HG02840 (cell line): ENCODE data around the gene JMJD6.
"Not testable (repeated sequence)": the region's sequence is repeated elsewhere in the genome, so short reads cannot be mapped to it uniquely, and the experiment has no call there.

Experiments used
- ATAC-seq: cut with Tn5 transposase; IDR thresholded peaks from one replicate; pipeline ENCODE4 v1.9.1; 2021; ENCODE audit warnings: mild to moderate bottlenecking, moderate library complexity, moderate number of reproducible peaks; ENCODE audit not compliant: unreplicated experiment, low FRiP score

JMJD6 gene

GRCh38 chr17:76720211-76720610 lies 6.2 kb downstream of the JMJD6 start:
- ATAC-seq, result no peak

GRCh38 chr17:76718516-76718915 lies 7.9 kb downstream of the JMJD6 start:
- no peak for ATAC-seq

DNA sequence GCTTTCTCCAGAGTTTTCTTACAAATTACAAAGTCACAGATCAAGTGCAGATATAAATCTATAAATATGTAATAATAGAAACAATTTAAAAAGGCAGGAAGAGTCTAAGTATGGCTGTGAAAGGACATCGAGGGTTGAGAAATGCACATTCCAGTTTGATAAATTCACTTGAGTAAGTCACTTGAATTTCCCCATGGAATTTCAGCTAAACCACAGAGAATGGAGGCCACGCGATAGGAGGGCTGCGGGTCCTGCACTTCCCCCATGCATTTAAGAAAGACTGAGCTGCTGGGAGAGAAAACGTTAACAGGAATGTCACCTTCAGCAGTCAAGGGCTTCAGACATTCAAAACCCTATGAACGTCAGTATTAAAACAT lies 9.6 kb downstream of the JMJD6 start:
- ATAC-seq, result no peak

DNA sequence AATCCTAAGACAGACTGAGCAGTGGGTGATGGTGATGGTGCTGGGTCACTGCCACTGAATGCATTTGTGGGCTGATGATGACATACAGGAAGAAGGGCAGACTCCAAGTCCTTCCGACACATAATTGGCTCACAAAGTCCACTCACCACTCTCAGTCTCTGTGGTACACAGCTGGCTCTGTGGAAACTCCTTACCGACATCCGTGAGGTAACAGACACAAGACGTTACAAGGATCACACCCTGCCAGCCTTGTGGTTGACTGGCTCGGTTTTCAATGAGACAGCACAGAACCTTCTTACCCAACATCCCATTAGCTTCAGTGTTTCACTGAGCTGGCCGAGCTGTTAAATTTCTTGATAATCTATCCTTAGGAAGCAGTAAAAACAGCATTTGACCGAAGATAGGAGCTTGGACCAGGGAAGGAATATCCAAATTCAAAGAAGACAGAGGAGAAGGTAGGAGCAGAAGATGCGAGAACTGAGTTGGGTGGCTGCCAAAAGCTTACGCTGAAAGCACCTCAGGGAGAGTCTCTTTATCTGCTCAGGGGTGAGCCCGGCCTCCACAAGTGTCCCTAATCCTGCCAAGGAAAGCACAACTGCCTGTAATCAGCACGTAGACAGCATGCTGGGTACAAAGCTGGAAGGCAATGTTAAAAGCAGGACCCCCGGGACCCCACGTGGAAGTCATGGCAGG lies 10.1 kb downstream of the JMJD6 start:
- ATAC-seq, result no peak

GRCh38 chr17:76715496-76715830 lies 10.9 kb downstream of the JMJD6 start:
- no peak for ATAC-seq

GRCh38 chr17:76714822-76715495 lies 11.4 kb downstream of the JMJD6 start:
- ATAC-seq, result no peak

GRCh38 chr17:76714336-76714735 lies 12.1 kb downstream of the JMJD6 start:
- no peak for ATAC-seq

- ATAC-seq, result no peak
Observed at GRCh38 chr17:76713765-76714164, 12.6 kb downstream of the JMJD6 start.

GRCh38 chr17:76712321-76712720 lies 14.1 kb downstream of the JMJD6 start:
- ATAC-seq, result not testable (repeated sequence)

GRCh38 chr17:76710863-76711611 lies 15.4 kb downstream of the JMJD6 start, which contains the start of gene MXRA7:
TSS of gene MXRA7 (minus strand) at chr17:76710965. CDS start at chr17:76710946, 19 bp downstream.
- no peak for ATAC-seq

DNA sequence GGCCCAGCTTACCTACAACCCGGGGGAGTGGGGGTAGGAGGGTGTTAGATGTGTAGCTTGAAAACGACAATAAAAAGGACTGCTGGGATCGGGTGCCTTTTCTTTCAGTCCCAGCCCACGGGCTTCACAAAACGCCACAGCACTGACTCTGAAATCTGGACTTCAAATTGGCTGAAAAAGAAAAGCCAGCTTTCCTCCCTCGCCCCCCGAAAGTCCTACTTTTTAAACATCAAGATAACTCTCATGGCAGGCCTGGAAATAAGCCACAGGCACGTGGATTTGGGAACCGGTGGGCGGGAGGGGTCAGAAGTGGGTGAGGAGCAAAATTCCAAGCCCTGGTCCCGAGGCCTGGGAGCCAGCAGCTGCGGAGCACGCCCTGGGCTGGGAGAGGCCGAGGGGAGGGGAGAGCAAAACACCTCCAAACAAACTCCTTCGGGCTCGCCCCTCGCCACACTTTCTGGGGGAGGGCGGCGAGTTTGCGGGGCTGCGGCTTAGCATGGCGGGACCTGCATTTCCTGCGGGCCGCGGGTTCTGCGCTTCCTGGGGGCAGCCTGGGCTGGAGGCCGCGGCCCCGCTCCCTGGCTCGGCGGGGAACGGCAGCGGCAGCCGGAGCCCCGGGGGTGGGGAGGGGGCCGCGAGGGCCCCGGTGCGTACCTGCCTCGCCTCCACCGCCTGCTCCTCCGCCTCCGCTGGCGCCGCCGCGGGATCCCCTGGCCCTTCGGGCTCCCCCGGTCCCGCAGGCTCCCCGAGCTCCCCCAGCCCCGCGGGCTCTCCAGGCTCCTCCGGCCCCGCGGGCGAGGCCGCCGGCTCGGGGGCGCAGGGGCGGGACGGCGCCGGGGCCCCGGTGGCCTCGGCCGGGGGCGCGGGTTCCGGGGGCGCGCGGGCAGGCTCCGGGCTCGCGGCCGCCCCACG lies 16.2 kb downstream of the JMJD6 start:
- ATAC-seq, result not testable (repeated sequence)

DNA sequence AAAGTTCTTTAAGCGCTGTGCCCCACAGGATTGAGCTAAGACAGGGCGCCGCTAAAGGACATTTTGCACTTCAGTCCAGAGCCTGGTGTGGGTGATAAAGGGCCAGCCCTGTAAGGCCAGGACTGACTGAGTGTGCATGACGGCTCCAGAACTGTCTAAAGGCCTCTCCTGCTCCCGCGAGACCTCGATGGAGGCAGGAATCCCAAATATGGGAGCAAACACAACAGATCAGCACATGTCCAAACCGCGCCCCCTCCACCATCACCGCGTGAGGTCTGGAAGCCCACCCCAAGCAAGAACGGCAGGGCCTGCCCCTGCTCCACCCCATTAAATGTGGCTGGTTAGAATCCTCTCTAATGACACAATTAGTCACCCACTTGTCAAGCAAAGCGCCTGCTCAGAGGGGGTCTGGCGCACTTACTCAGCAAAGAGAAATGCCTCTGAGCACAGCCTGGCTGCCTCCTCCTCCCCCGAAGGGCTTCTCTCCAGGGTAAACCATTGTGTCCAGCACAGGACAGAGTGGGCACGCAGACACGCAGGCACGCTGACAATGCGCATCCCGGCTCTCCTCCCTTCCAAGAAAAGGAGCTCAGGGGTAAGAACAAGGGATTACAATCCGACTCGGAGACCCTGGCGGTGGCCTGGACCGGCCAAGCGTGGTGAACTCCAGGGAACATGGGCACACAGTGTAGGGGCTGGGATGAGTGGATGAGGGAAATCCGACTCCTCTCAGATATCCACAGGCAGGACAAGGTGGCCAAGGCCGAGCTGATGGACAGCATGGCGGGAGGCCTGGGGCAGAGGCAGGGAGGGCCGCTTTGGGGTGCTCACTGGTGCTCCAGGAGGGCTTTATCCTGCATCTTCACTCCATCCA lies 17.1 kb downstream of the JMJD6 start:
- ATAC-seq, result no peak

DNA sequence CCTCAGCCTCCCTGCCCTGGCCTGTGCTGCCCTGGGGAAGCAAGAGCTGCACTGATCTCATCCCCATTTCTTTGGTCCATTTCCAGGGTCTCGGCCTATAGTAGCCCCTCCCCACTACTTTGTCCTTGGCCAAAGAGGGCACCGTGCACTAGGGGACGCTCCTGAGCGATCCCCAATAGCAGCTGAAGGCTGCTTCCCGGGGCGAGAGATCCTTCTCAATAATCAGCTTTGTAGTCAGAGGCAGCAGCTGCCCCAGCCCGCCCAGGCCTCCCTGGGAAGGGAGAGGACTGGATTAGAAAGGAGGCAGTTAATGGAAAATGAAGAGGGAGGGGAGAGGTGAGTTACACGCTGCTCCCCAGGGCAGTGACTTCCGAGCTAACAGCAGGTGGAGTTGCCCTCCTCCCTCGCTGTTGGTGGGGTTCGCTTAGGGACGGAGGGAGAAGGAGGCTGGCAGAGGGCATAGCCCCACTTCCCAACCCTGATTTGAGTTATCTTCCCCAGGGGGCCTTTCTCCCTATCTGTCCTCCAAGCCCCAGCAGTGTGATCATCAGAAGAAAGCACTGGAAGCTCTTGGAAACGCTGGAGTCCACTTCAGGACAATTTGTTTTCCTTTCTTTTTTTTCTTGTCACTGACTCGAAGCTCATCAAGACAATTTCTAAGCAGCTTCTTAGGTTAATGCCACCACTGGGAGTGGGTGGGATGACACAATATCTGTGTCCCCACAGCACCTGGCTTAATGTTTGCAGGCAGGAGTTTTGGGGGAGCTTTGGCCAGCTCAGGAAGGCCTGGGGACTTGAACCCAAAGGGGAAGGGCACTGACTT lies 18.2 kb downstream of the JMJD6 start:
- no peak for ATAC-seq

DNA sequence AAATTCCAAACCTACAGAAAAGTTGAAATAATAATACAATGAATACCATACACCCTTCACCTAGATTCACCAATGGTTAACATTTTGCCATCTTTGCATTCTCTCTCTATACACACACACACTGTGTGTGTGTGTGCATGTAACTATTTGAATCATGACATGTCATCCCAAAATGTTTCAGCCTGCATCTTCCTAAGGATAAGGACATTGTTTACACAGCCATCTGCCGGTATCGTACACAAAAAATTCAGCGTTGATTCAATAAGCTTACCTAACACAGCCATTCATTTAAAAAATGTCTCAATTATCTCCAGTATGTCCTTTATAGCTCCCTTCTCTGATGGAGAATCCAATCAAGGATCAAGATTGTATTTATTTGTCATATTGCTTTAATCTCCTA lies 19.6 kb downstream of the JMJD6 start:
- no peak for ATAC-seq

DNA sequence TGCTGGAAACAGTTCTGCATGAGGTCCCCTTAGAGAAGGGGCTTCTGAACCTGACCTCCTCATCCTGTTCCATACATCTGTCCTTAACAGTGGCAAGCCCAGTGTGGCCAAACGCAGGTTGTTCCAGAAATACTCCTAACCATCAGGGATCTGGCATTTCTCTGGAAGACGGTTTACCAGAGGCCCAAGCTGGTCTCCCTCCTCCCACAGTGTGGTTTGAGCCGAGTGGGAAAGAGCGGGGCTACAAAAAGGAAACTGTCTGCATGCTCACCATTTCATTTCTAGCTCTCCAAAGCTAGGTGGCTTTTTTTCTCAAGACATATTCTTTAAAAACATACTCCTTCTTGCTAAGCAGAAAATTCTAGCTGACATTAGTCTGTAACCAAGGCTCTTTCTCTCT lies 21.6 kb downstream of the JMJD6 start:
- no peak for ATAC-seq

GRCh38 chr17:76702941-76703637 lies 23.3 kb downstream of the JMJD6 start:
- no peak for ATAC-seq

DNA sequence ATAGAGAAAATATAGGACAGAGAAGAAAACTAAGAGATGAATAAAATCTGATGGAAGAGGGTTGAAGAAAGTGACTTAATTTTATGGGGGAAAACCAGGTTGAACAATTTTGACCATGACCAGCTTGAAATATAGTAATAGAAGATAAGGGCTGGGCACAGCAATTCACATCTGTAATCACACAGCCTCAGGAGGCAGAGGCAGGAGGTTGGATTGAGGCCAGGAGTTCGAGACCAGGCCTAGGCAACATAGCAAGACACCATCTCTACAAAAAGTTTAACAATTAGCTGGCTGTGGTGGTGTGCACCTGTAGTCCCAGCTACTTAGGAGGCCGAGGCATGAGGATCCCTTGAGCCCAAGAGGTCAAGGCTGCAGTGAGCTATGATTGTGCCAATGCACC lies 24.3 kb downstream of the JMJD6 start:
- ATAC-seq, result no peak

- ATAC-seq, result no peak
Observed at GRCh38 chr17:76701471-76701967, 24.9 kb downstream of the JMJD6 start.
